Epithelial cell of prostate (primary cell): ENCODE results near the gene GNB3.

Experiments
- DNase-seq: peaks from one replicate; pipeline ENCODE4 v3.0.0-alpha.2; 2011; ENCODE audit warnings: low read depth, low spot score
- H3K27ac ChIP-seq: fragments of 450-650 bp; 2 replicates; pipeline ENCODE4 v1.5.1; 2017; ENCODE audit warnings: mild to moderate bottlenecking

GNB3 gene

GRCh38 chr12:6833189-6833890 lies 7.4 kb upstream of the GNB3 start:
- no peak for DNase-seq
- H3K27ac ChIP-seq = no peak overlapping the region

DNA sequence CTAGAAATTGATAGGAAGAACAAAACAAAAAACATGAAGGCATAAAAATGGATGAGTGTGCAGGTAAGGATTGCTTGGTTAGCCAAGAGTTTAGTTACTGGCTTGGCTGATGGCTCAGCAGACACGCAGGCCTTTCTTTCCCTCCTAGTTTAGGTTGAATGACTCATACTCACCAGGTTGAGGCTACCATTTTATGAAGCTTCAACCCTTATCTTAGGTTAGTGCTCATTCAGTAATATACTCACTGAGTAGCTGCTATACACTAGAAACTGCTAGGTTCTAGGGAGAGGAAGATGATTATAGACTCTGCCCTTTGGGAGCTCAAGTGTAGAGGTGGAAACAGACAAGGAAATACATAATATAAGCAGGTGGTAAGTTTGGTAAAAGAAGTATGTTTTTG lies 6.5 kb upstream of the GNB3 start:
- no peak overlapping the region for H3K27ac ChIP-seq
- DNase-seq = no peak

GRCh38 chr12:6834873-6835272 lies 5.9 kb upstream of the GNB3 start:
- no peak for DNase-seq
- no peak overlapping the region for H3K27ac ChIP-seq

GRCh38 chr12:6836851-6837250 lies 3.9 kb upstream of the GNB3 start:
- DNase-seq = no peak
- H3K27ac ChIP-seq = no peak overlapping the region

GRCh38 chr12:6837370-6838060 lies 3.2 kb upstream of the GNB3 start:
- no peak for DNase-seq
- no peak overlapping the region for H3K27ac ChIP-seq

DNA sequence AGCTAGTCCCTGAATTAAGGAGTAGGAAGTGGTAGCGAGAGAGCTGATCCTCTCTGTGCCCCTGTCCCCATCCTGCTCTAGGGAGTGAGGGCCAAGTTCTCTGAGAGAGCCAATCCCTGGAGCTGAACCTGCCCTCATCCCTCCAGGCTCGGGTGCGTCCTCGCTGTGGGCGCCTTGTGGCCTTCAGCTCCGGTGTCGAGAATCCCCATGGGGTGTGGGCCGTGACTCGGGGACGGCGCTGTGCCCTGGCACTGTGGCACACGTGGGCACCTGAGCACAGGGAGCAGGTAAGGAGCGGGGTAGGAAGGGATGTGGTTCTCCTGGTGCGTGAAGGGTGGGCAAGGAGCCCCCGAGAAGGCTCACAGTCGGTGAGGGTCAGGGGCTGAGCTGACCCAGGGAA lies 1.9 kb upstream of the GNB3 start:
- H3K27ac ChIP-seq = no peak overlapping the region
- DNase-seq = no peak

DNA sequence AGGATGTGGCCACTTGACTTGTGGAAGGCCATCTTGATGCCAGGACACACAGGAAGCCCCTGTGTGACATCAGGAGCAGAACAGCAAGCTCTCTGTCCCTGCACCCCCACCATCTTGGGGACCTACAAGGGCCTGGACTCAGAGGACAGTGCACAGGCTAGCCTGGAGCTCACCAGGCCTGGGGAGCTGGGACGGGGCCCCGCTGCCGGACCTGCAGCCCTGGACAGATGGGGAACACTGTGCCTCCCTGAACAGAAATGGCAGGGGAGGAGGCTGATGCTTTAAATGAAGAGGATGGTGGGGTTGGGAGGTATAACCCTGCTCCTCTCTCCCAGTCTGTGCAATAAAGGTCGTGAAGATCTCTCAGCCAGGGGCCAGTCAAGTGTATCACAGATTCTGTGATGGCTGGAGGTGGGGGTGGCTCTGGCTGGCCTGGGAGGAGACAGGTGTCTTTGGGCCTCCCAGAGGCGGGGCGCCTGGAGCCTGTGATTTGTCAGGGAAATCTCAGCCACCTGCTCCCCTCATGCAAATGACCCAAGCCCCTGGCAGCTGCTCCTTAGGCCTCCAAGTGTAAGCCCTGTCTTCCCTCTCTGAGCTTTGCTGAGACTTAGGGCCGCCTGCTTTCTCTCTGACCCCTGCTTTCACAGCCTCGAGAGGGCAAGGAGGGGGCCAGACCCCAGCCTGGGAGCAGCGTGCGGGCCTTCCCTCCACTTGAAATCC lies 1.1 kb upstream of the GNB3 start:
- H3K27ac ChIP-seq = no peak overlapping the region
- DNase-seq = no peak

DNA sequence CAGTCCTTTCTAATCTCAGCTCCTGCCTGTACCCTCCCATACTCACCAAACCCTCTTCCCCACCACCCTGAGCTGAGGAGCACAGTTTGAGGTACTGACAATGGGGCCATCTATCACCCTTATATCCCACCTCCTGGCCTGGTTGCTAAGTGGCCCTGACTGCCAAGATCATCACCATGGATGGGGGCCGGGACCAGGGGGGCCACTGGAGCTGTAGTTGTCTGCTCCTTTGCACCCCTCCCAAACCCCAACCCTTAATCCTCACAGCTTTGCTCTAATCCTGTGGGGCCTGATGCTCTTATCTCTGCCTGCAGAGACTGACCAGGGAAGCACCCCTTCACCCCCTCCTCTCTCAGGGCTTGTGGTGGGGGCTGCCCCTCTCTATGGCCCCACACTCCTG lies 395 bp upstream of the GNB3 start:
- no peak for DNase-seq
- H3K27ac ChIP-seq = no peak overlapping the region

GRCh38 chr12:6842075-6842474 lies 1.4 kb downstream of the GNB3 start:
- no peak overlapping the region for H3K27ac ChIP-seq
- no peak for DNase-seq

GRCh38 chr12:6843118-6843902 lies 2.6 kb downstream of the GNB3 start:
- no peak for DNase-seq
- no peak overlapping the region for H3K27ac ChIP-seq

GRCh38 chr12:6845395-6845794 lies 4.7 kb downstream of the GNB3 start:
- no peak for DNase-seq
- H3K27ac ChIP-seq = no peak overlapping the region

GRCh38 chr12:6846316-6846869 lies 5.7 kb downstream of the GNB3 start:
- no peak overlapping the region for H3K27ac ChIP-seq
- no peak for DNase-seq

- no peak overlapping the region for H3K27ac ChIP-seq
- DNase-seq = no peak
Measured at GRCh38 chr12:6847676-6848075, 7.0 kb downstream of the GNB3 start.

DNA sequence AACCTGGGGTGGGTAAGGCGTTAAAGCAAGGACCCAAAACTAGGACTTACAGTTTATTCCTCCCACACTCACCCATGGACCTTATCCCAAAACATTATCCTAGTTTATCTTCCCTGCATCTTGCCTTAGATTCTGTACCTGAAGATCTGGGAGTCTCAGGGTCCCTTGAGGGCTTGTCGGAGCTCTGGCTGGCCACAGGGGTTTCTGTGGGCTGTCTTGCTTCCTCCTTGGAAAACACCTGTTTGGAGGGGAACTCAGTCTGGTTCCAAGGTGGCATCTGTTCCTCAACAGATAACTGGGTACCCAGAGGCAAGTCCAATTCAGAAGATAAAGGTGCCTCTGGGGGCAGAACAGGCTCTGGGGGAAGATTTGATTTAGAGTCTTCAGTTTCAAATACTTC lies 8.7 kb downstream of the GNB3 start:
- no peak for DNase-seq
- H3K27ac ChIP-seq = no peak overlapping the region

DNA sequence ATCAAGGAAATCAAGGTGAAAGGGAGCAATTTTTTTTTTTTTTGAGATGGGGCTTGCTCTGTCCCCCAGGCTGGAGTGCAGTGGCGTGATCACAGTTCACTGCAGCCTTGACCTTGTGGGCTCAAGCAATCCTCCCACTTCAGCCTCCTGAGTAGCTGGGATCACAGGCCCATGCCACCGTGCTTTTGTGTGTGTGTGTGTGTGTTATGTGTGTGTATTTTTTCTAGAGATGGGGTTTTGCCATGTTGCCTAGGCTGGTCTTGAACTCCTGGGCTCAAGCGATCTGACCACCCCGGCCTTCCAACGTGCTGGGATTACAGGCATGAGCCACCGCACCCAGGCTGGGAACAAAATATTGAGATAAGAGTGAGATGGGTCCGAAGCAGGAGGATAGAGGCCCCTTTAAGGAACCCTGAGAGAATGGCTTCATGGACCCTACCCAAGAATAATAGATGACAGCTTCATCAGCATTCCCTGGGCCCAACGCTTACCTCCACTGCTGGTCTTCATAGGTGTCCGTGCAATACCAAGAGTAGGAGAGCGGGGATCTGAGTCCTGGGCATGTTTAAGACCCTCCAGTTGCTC lies 9.3 kb downstream of the GNB3 start:
- no peak overlapping the region for H3K27ac ChIP-seq
- no peak for DNase-seq

DNA sequence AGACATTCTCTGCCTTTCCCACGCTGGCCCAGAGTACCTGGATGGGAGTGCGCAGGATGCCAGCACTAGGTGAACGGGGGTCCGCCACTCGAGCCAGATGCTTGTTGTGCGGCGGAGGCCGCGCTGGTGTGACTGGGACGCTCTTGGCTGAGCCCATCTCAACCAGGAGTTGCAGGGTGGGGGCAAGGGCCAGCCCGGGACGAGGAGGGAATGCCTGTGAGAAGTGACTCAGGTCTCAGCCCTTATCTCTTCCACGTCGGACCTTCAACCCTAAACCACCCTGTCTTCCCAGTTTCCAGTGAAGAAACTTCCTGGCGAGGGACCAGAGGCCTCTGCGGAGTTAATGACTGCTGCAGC lies 10.0 kb downstream of the GNB3 start:
- no peak overlapping the region for H3K27ac ChIP-seq
- DNase-seq = no peak

DNA sequence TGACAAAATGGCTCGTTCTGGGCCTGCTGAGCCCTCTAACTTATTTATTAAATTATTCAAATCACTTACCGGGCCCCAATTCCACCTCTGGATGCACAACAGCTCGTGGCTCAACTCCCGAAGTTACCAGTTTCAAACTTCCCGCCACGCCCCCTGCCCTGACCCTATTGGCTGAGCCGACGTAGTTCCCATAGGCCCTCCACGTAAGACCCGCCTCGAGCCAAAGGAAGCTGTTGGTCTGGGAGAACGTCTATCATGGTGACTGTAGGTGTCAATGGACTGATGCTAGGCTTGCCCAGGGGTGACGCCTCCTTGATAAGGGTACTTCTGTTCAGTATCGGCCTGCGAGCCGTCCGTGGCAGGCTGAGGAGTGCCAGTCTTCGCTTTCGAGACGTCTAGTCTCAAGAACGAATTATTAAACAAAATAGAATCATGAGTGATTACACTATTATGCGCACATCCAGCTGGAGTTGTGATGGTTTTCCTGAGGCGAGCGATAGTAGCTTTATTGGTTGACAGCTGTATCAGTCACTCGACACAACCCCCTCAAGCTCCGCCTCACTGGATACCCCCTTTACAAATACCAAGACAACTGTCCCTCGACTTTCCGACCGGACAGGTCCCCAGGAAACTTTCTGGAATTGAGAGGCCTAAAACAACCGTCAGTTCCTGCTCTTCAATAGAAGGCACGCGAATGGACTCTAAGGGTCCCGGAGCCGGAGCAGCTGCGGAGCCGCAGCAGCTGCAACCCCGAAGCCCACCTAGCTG lies 10.6 kb downstream of the GNB3 start, which contains the start of gene CDCA3:
TSS of gene CDCA3 (minus strand) at position 134 of the 768 bp plus-strand sequence. CDS start 334 bp downstream, outside the sequence.
- DNase-seq = peak; percentile 97

GRCh38 chr12:6851921-6852650 lies 11.4 kb downstream of the GNB3 start, which contains the start of gene USP5:
USP5 (plus strand) TSS chr12:6852150; CDS start chr12:6852180, 30 bp downstream.
- H3K27ac ChIP-seq = peak within 1 kb of the TSS; percentile 66
- DNase-seq = peak; percentile 99

More for the DNA sequence above, 10.6 kb downstream of the GNB3 start, which contains the start of gene CDCA3:
- peak within 1 kb of the TSS; percentile 66 for H3K27ac ChIP-seq
